SK-N-SH treated with all-trans-retinoic acid at 6 μM for 48 hours (cell line): ENCODE measurements around the gene SLC30A3.

Source experiments
- ATAC-seq: fragments of 200-7000 bp; cut with Tn5 transposase; 3 replicates; pipeline ENCODE4 v1.9.1; 2020; ENCODE audit warnings: mild to moderate bottlenecking, moderate library complexity
- ARNTL ChIP-seq: fragments of 450-650 bp; formaldehyde crosslinking; IDR thresholded peaks from 2 replicates; pipeline ENCODE4 v1.5.0; 2020; ENCODE audit warnings: low read depth, mild to moderate bottlenecking, moderate library complexity, borderline replicate concordance
- ESRRG ChIP-seq: fragments of 250-450 bp; sonication (Bioruptor Pico); IDR thresholded peaks from 2 replicates; pipeline ENCODE4 v1.6.1; 2021; ENCODE audit warnings: mild to moderate bottlenecking
- GLIS3 ChIP-seq: fragments of 250-450 bp; sonication (Bioruptor Pico); IDR thresholded peaks from 2 replicates; pipeline ENCODE4 v1.5.0; 2020; ENCODE audit warnings: mild to moderate bottlenecking, moderate library complexity
- ISL1 ChIP-seq: fragments of 250-450 bp; sonication (Bioruptor Pico); IDR thresholded peaks from 2 replicates; pipeline ENCODE4 v2.1.2; 2022; ENCODE audit warnings: mild to moderate bottlenecking, moderate library complexity
- OSR1 ChIP-seq: fragments of 250-450 bp; sonication (Bioruptor Pico); IDR thresholded peaks from 2 replicates; pipeline ENCODE4 v1.8.0; 2022; ENCODE audit warnings: moderate library complexity, mild to moderate bottlenecking, inconsistent platforms
- PPARA ChIP-seq: fragments of 250-450 bp; sonication (Bioruptor Pico); IDR thresholded peaks from 2 replicates; pipeline ENCODE4 v1.5.0; 2020; ENCODE audit warnings: mild to moderate bottlenecking, borderline replicate concordance
- RARB ChIP-seq: fragments of 250-450 bp; sonication (Bioruptor Pico); IDR thresholded peaks from 2 replicates; pipeline ENCODE4 v1.8.0; 2021; ENCODE audit warnings: mild to moderate bottlenecking, moderate library complexity
- SNAI2 ChIP-seq: fragments of 250-450 bp; sonication (Bioruptor Pico); IDR thresholded peaks from 2 replicates; pipeline ENCODE4 v1.5.0; 2020; ENCODE audit warnings: mild to moderate bottlenecking, moderate library complexity
- TCF4 ChIP-seq: fragments of 250-450 bp; sonication (Bioruptor Pico); IDR thresholded peaks from 2 replicates; pipeline ENCODE4 v1.8.0; 2021; ENCODE audit warnings: mild to moderate bottlenecking, moderate library complexity, borderline replicate concordance
- TOX ChIP-seq: fragments of 250-450 bp; sonication (Bioruptor Pico); IDR thresholded peaks from 2 replicates; pipeline ENCODE4 v1.8.0; 2021; ENCODE audit warnings: mild to moderate bottlenecking, moderate library complexity, borderline replicate concordance
- ZC3H10 ChIP-seq: fragments of 250-450 bp; sonication (Bioruptor Pico); IDR thresholded peaks from 2 replicates; pipeline ENCODE4 v1.5.1; 2021; ENCODE audit warnings: mild to moderate bottlenecking, moderate library complexity
- ZFP3 ChIP-seq: fragments of 250-450 bp; sonication (Bioruptor Pico); IDR thresholded peaks from 2 replicates; pipeline ENCODE4 v1.5.0; 2020; ENCODE audit warnings: mild to moderate bottlenecking, moderate library complexity
- ZFP30 ChIP-seq: fragments of 450-650 bp; formaldehyde crosslinking; IDR thresholded peaks from 2 replicates; pipeline ENCODE4 v1.5.0; 2022; ENCODE audit warnings: mild to moderate bottlenecking, moderate library complexity
- ZNF565 ChIP-seq: fragments of 450-650 bp; formaldehyde crosslinking; conservative IDR thresholded peaks from 2 replicates; pipeline ENCODE4 v1.5.0; 2020; ENCODE audit warnings: low read depth, mild to moderate bottlenecking, moderate library complexity
- ZNF70 ChIP-seq: fragments of 450-650 bp; formaldehyde crosslinking; IDR thresholded peaks from 2 replicates; pipeline ENCODE4 v1.5.0; 2020; ENCODE audit warnings: mild to moderate bottlenecking, moderate library complexity
- ZNF8 ChIP-seq: fragments of 450-650 bp; formaldehyde crosslinking; IDR thresholded peaks from 2 replicates; pipeline ENCODE4 v1.5.0; 2020; ENCODE audit warnings: mild to moderate bottlenecking, moderate library complexity
- TF ChIP-seq, protein P1 (sequence below): fragments of 250-450 bp; sonication (Bioruptor Pico); IDR thresholded peaks from 2 replicates; pipeline ENCODE4 v1.5.0; 2020; ENCODE audit warnings: mild to moderate bottlenecking, moderate library complexity
- TF ChIP-seq, protein P2 (sequence below): fragments of 250-450 bp; sonication (Bioruptor Pico); IDR thresholded peaks from 2 replicates; pipeline ENCODE4 v1.8.0; 2021; ENCODE audit warnings: low read depth, mild to moderate bottlenecking, moderate library complexity, borderline replicate concordance
- TF ChIP-seq, protein P3 (sequence below): fragments of 250-450 bp; sonication (Bioruptor Pico); IDR thresholded peaks from 2 replicates; pipeline ENCODE4 v1.8.0; 2020; ENCODE audit warnings: mild to moderate bottlenecking, moderate library complexity, borderline replicate concordance
- TF ChIP-seq, protein P4 (sequence below): fragments of 250-450 bp; sonication (Bioruptor Pico); IDR thresholded peaks from 2 replicates; pipeline ENCODE4 v1.5.1; 2021; ENCODE audit warnings: mild to moderate bottlenecking, moderate library complexity
- TF ChIP-seq, protein P5 (sequence below): fragments of 250-450 bp; sonication (Bioruptor Pico); IDR thresholded peaks from 2 replicates; pipeline ENCODE4 v1.5.1; 2020; ENCODE audit warnings: low read depth, mild to moderate bottlenecking, moderate library complexity

The SLC30A3 gene

DNA sequence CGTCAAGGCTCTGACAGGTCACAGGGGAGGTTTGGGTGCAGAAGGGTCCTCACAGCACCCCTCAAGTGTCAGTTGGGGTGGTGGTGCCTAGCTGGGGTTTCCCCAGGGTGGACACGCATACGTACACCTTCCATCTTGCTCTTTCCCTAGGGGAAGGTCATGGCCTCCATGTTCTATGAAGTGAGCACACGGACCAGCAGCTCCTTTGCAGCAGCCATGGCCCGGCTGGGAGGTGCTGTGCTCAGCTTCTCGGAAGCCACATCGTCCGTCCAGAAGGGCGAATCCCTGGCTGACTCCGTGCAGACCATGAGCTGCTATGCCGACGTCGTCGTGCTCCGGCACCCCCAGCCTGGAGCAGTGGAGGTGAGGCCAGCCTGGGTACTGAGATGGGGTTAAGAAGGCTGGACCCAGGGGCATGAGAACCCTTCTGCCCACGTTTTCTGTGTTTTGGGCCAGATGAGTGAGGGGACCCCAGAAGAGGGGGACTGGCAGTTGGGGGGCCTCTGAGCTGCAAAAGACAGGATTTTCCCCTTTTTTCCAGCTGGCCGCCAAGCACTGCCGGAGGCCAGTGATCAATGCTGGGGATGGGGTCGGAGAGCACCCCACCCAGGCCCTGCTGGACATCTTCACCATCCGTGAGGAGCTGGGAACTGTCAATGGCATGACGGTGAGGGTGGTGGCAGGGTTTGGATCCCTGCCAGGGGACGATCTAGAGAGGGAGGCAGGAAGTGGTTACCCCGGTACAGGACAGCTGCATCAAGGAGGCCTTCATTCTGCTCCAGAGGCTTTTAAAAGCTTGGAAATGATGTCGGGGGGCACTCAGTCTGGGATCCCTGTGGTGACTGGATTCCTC is 20.9 kb downstream of the SLC30A3 start:
- ATAC-seq = no peak
- TF ChIP-seq, protein P1, sequence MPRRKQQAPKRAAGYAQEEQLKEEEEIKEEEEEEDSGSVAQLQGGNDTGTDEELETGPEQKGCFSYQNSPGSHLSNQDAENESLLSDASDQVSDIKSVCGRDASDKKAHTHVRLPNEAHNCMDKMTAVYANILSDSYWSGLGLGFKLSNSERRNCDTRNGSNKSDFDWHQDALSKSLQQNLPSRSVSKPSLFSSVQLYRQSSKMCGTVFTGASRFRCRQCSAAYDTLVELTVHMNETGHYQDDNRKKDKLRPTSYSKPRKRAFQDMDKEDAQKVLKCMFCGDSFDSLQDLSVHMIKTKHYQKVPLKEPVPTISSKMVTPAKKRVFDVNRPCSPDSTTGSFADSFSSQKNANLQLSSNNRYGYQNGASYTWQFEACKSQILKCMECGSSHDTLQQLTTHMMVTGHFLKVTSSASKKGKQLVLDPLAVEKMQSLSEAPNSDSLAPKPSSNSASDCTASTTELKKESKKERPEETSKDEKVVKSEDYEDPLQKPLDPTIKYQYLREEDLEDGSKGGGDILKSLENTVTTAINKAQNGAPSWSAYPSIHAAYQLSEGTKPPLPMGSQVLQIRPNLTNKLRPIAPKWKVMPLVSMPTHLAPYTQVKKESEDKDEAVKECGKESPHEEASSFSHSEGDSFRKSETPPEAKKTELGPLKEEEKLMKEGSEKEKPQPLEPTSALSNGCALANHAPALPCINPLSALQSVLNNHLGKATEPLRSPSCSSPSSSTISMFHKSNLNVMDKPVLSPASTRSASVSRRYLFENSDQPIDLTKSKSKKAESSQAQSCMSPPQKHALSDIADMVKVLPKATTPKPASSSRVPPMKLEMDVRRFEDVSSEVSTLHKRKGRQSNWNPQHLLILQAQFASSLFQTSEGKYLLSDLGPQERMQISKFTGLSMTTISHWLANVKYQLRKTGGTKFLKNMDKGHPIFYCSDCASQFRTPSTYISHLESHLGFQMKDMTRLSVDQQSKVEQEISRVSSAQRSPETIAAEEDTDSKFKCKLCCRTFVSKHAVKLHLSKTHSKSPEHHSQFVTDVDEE (CRISPR knock-in tag) = no peak
- TF ChIP-seq SNAI2 (CRISPR knock-in tag) = no peak
- TF ChIP-seq TCF4 = no peak
- TF ChIP-seq ZC3H10 = no peak
- TF ChIP-seq, protein P2, sequence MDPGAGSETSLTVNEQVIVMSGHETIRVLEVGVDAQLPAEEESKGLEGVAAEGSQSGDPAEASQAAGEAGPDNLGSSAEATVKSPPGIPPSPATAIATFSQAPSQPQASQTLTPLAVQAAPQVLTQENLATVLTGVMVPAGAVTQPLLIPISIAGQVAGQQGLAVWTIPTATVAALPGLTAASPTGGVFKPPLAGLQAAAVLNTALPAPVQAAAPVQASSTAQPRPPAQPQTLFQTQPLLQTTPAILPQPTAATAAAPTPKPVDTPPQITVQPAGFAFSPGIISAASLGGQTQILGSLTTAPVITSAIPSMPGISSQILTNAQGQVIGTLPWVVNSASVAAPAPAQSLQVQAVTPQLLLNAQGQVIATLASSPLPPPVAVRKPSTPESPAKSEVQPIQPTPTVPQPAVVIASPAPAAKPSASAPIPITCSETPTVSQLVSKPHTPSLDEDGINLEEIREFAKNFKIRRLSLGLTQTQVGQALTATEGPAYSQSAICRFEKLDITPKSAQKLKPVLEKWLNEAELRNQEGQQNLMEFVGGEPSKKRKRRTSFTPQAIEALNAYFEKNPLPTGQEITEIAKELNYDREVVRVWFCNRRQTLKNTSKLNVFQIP (CRISPR knock-in tag) = no peak
- TF ChIP-seq ISL1 (CRISPR knock-in tag) = no peak
- TF ChIP-seq ZFP3 = no peak
- TF ChIP-seq ZFP30 = no peak
- TF ChIP-seq ZNF8 (CRISPR knock-in tag) = no peak
- TF ChIP-seq OSR1 (CRISPR knock-in tag) = no peak
- TF ChIP-seq GLIS3 (CRISPR knock-in tag) = no peak
- no peak for TF ChIP-seq TOX
- TF ChIP-seq PPARA (CRISPR knock-in tag) = no peak
- TF ChIP-seq, protein P3, sequence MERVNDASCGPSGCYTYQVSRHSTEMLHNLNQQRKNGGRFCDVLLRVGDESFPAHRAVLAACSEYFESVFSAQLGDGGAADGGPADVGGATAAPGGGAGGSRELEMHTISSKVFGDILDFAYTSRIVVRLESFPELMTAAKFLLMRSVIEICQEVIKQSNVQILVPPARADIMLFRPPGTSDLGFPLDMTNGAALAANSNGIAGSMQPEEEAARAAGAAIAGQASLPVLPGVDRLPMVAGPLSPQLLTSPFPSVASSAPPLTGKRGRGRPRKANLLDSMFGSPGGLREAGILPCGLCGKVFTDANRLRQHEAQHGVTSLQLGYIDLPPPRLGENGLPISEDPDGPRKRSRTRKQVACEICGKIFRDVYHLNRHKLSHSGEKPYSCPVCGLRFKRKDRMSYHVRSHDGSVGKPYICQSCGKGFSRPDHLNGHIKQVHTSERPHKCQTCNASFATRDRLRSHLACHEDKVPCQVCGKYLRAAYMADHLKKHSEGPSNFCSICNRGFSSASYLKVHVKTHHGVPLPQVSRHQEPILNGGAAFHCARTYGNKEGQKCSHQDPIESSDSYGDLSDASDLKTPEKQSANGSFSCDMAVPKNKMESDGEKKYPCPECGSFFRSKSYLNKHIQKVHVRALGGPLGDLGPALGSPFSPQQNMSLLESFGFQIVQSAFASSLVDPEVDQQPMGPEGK (CRISPR knock-in tag) = no peak
- no peak for TF ChIP-seq ZNF70 (CRISPR knock-in tag)
- no peak for TF ChIP-seq RARB
- no peak for TF ChIP-seq ARNTL (CRISPR knock-in tag)

DNA sequence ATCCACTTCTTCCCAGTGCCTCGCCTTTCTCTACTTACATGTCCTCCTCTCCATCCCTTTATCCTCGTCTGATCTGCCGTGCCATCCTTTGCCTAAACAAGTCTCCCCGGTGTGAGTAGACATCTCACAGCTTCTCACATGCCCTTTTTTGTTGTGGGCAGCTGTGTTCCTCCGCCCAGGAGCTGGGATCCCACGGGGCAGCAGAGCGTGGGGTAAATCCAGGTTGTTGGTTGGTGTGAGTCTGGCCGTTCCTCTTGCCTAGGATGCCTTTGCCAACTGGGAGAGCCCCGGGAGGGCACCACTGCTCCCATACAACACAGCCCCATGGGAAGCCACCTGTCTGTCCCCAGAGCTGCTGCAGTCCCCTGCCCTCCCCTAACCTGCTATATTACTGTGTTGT is 22.4 kb downstream of the SLC30A3 start:
- no peak for TF ChIP-seq TCF4
- no peak for TF ChIP-seq PPARA (CRISPR knock-in tag)
- TF ChIP-seq ZNF70 (CRISPR knock-in tag) = no peak
- no peak for TF ChIP-seq ZFP30
- TF ChIP-seq, protein P2 (CRISPR knock-in tag) = no peak
- no peak for TF ChIP-seq ZC3H10
- no peak for TF ChIP-seq GLIS3 (CRISPR knock-in tag)
- TF ChIP-seq ISL1 (CRISPR knock-in tag) = no peak
- TF ChIP-seq, protein P4, sequence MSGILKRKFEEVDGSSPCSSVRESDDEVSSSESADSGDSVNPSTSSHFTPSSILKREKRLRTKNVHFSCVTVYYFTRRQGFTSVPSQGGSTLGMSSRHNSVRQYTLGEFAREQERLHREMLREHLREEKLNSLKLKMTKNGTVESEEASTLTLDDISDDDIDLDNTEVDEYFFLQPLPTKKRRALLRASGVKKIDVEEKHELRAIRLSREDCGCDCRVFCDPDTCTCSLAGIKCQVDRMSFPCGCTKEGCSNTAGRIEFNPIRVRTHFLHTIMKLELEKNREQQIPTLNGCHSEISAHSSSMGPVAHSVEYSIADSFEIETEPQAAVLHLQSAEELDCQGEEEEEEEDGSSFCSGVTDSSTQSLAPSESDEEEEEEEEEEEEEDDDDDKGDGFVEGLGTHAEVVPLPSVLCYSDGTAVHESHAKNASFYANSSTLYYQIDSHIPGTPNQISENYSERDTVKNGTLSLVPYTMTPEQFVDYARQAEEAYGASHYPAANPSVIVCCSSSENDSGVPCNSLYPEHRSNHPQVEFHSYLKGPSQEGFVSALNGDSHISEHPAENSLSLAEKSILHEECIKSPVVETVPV (CRISPR knock-in tag) = no peak
- TF ChIP-seq ESRRG = no peak
- TF ChIP-seq RARB = no peak
- no peak for TF ChIP-seq ZFP3
- no peak for TF ChIP-seq ZNF565 (CRISPR knock-in tag)
- no peak for TF ChIP-seq TOX
- TF ChIP-seq, protein P5, sequence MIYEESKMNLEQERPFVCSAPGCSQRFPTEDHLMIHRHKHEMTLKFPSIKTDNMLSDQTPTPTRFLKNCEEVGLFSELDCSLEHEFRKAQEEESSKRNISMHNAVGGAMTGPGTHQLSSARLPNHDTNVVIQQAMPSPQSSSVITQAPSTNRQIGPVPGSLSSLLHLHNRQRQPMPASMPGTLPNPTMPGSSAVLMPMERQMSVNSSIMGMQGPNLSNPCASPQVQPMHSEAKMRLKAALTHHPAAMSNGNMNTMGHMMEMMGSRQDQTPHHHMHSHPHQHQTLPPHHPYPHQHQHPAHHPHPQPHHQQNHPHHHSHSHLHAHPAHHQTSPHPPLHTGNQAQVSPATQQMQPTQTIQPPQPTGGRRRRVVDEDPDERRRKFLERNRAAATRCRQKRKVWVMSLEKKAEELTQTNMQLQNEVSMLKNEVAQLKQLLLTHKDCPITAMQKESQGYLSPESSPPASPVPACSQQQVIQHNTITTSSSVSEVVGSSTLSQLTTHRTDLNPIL (CRISPR knock-in tag) = no peak
- TF ChIP-seq OSR1 (CRISPR knock-in tag) = no peak
- TF ChIP-seq SNAI2 (CRISPR knock-in tag) = no peak
- ATAC-seq = no peak
